Liver (tissue), 9 donors: ENCODE measurements around the gene BMX. TPM values are rescaled to one million over a fixed set of nuclear protein-coding genes. Genes with fewer than 3 reads are reported as not detected.

ENCODE experiments used
- DNase-seq: peaks from one replicate; pipeline ENCODE4 v3.0.0-alpha.2; 2017; ENCODE audit warnings: low spot score
- H3K27ac ChIP-seq, 2 donors: one replicate each; pipeline ENCODE4 v1.7.0; 2013; ENCODE audit warnings: inconsistent platforms in 2 of 2, low read length in 2 of 2, control low read depth in 1 of 2, low read depth in 1 of 2, mild to moderate bottlenecking in 1 of 2
- H3K27me3 ChIP-seq, 4 donors: one replicate each; pipeline versions ENCODE4 v1.6.1 to v1.7.0; 2013; ENCODE audit warnings: low read length in 3 of 4, inconsistent platforms in 1 of 4, mild to moderate bottlenecking in 1 of 4, moderate library complexity in 1 of 4; ENCODE audit not compliant: control insufficient read depth in 4 of 4, insufficient read depth in 4 of 4
- H3K36me3 ChIP-seq, 4 donors: one replicate each; pipeline versions ENCODE4 v1.6.1 to v1.7.0; 2013; ENCODE audit warnings: low read length in 3 of 4, mild to moderate bottlenecking in 3 of 4, low read depth in 1 of 4, moderate library complexity in 1 of 4; ENCODE audit not compliant: control insufficient read depth in 4 of 4, insufficient read depth in 3 of 4
- H3K4me1 ChIP-seq, 4 donors: one replicate each; pipeline versions ENCODE4 v1.6.1 to v1.7.0; 2013; ENCODE audit warnings: low read length in 3 of 4, mild to moderate bottlenecking in 3 of 4, moderate library complexity in 1 of 4; ENCODE audit not compliant: control insufficient read depth in 4 of 4, insufficient read depth in 4 of 4
- H3K4me3 ChIP-seq, 3 donors: one replicate each; pipeline versions ENCODE4 v1.6.1 to v1.7.0; 2013; ENCODE audit warnings: low read length in 3 of 3, control low read depth in 1 of 3, low read depth in 1 of 3, mild to moderate bottlenecking in 1 of 3
- H3K9ac ChIP-seq, 2 donors: one replicate each; pipeline ENCODE4 v1.7.0; 2013; ENCODE audit warnings: low read length in 2 of 2, mild to moderate bottlenecking in 2 of 2, moderate library complexity in 2 of 2, control low read depth in 1 of 2, low read depth in 1 of 2
- H3K9me3 ChIP-seq, 4 donors: one replicate each; pipeline versions ENCODE4 v1.6.1 to v1.7.0; 2013; ENCODE audit warnings: low read length in 3 of 4; ENCODE audit not compliant: control insufficient read depth in 4 of 4
- ATF3 ChIP-seq: IDR thresholded peaks from 2 replicates; pipeline ENCODE4 v1.6.1; 2016; ENCODE audit warnings: antibody characterized with exemption
- CTCF ChIP-seq: fragments of 150-350 bp; IDR thresholded peaks from 2 replicates; pipeline ENCODE4 v1.5.1; 2017; ENCODE audit warnings: improper control_type of control experiment, low read depth, low read length; ENCODE audit not compliant: missing input control
- EGR1 ChIP-seq, 2 donors: IDR thresholded peaks; 2 replicates each; pipeline ENCODE4 v1.6.1; 2016 to 2018; ENCODE audit warnings: antibody characterized with exemption in 2 of 2, low read depth in 2 of 2
- FOXA1 ChIP-seq: IDR thresholded peaks from 2 replicates; pipeline ENCODE4 v1.6.1; 2016; ENCODE audit warnings: antibody characterized with exemption
- FOXA2 ChIP-seq: IDR thresholded peaks from 2 replicates; pipeline ENCODE4 v1.6.1; 2016; ENCODE audit warnings: antibody characterized with exemption
- HNF4A ChIP-seq, 2 donors: conservative IDR thresholded peaks; 2 replicates each; pipeline ENCODE4 v1.6.1; 2016; ENCODE audit warnings: antibody characterized with exemption in 2 of 2, mild to moderate bottlenecking in 2 of 2
- HNF4G ChIP-seq: IDR thresholded peaks from 2 replicates; pipeline ENCODE4 v1.6.1; 2016; ENCODE audit warnings: antibody characterized with exemption
- JUND ChIP-seq, 2 donors: IDR thresholded peaks; 2 replicates each; pipeline ENCODE4 v1.6.1; 2016; ENCODE audit warnings: antibody characterized with exemption in 2 of 2
- NR2F2 ChIP-seq: IDR thresholded peaks from 2 replicates; pipeline ENCODE4 v1.6.1; 2016; ENCODE audit warnings: antibody characterized with exemption
- RAD21 ChIP-seq, 2 donors: IDR thresholded peaks; 2 replicates each; pipeline ENCODE4 v1.6.1; 2016; ENCODE audit warnings: antibody characterized with exemption in 2 of 2, mild to moderate bottlenecking in 2 of 2
- REST ChIP-seq: IDR thresholded peaks from 2 replicates; pipeline ENCODE4 v1.6.1; 2016; ENCODE audit warnings: antibody characterized with exemption, mild to moderate bottlenecking
- RXRA ChIP-seq, 2 donors: IDR thresholded peaks; 2 replicates each; pipeline ENCODE4 v1.6.1; 2017 to 2018; ENCODE audit warnings: antibody characterized with exemption in 2 of 2, mild to moderate bottlenecking in 1 of 2
- TAF1 ChIP-seq: conservative IDR thresholded peaks from 2 replicates; pipeline ENCODE4 v1.6.1; 2016; ENCODE audit warnings: antibody characterized with exemption, mild to moderate bottlenecking
- ZBTB33 ChIP-seq: IDR thresholded peaks from 2 replicates; pipeline ENCODE4 v1.6.1; 2016; ENCODE audit warnings: antibody characterized with exemption
- WGBS: extraction: QIAGEN DNeasy Blood & Tissue Kit; methylation state at CpG from one replicate; pipeline ENCODE4 v1.1.7; 2013; 5-methylcytosine and 5-hydroxymethylcytosine counted together
- polyA plus RNA-seq, 2 donors: library from polyadenylated mRNA; stranded (reverse) in 1 of 2; unstranded in 1 of 2; fragments of 200-250 nt in 1 of 2; fragments of >200 nt in 1 of 2; fragmentation: Nextera tagmentation in 1 of 2; extraction: Ambion mirVana in 1 of 2; gene quantifications; one replicate each; pipeline versions ENCODE4 v1.2.1 to v1.2.3, GENCODE V29; 2013 to 2015
- total RNA-seq, 2 donors: library from RNA; depleted of rRNA; stranded (reverse); fragments of >200 nt; gene quantifications; one replicate each; pipeline ENCODE4 v1.2.3, GENCODE V29; 2014
- donor health status: healthy.
- donor health status: healthy.
- donor health status: healthy.
- donor health status: healthy.
- donor health status: healthy.

BMX gene
- total and polyA plus RNA-seq, 4 donors, result 0.23 to 0.67 (median 0.33) TPM

- TF ChIP-seq EGR1 (IDR thresholded peaks at IDR 0.05; ENCODE audit: low read depth in 2 of 2) (no peak), FOXA1 (no peak), ATF3 (no peak), RXRA (IDR thresholded peaks at IDR 0.05) (no peak), FOXA2 (no peak), REST (no peak)
- Histone ChIP-seq H3K9me3 (no peaks in the 10 kb centered on the region), H3K4me1 (no peaks in the 10 kb centered on the region), H3K27me3 (no peaks in the 10 kb centered on the region), H3K36me3 (no peaks in the 10 kb centered on the region), H3K4me3 (no peak overlapping the region), H3K9ac (no peak overlapping the region), H3K27ac (no peak overlapping the region)
- no peak for DNase-seq
- WGBS, result 90% methylated on average over 4 of the region's 4 CpGs
These were observed 11.9 kb downstream of the BMX start for GRCh38 chrX:15512401-15512965.

- H3K4me3 ChIP-seq, result no peak overlapping the region
- no peak overlapping the region for H3K9ac ChIP-seq
- no peaks in the 10 kb centered on the region for H3K27me3 ChIP-seq
- no peak for DNase-seq
- no peak for TF ChIP-seq EGR1 (IDR thresholded peaks at IDR 0.05; ENCODE audit: low read depth in 2 of 2)
- no peak for TF ChIP-seq FOXA2
- no peak for TF ChIP-seq HNF4A (conservative IDR thresholded peaks at IDR 0.05)
- no peak for TF ChIP-seq ZBTB33
- TF ChIP-seq FOXA1, result no peak
- no peak for TF ChIP-seq ATF3
- no peak for TF ChIP-seq NR2F2
- no peak for TF ChIP-seq HNF4G
- TF ChIP-seq JUND (IDR thresholded peaks at IDR 0.05), result no peak
- no peak for TF ChIP-seq RAD21 (IDR thresholded peaks at IDR 0.05)
- no peak for TF ChIP-seq CTCF
- no peak for TF ChIP-seq REST
- no peak for TF ChIP-seq TAF1
- no peak for TF ChIP-seq RXRA (IDR thresholded peaks at IDR 0.05)
- no peaks in the 10 kb centered on the region for H3K4me1 ChIP-seq
- WGBS, result 94% methylated on average over 1 of the region's 1 CpG
- H3K9me3 ChIP-seq, result no peaks in the 10 kb centered on the region
- no peak overlapping the region for H3K27ac ChIP-seq
- no peaks in the 10 kb centered on the region for H3K36me3 ChIP-seq
These were observed 13.7 kb downstream of the BMX start for GRCh38 chrX:15514279-15514678.
